Lung (tissue), 12 donors: ENCODE measurements around the gene COL4A5. TPM values are rescaled to one million over a fixed set of nuclear protein-coding genes. Genes with fewer than 3 reads are reported as not detected.

Experiments used
- ATAC-seq: fragments of 200-7000 bp; cut with Tn5 transposase; one replicate; pipeline ENCODE4 v1.9.1; 2020; ENCODE audit warnings: moderate number of reproducible peaks; ENCODE audit not compliant: insufficient read depth, low FRiP score
- DNase-seq, 3 donors: peaks; one replicate each; pipeline ENCODE4 v3.0.0-alpha.2; 2013 to 2017
- H3K27ac ChIP-seq, 2 donors: one replicate each; pipeline ENCODE4 v1.5.1; 2013; ENCODE audit warnings: mild to moderate bottlenecking in 2 of 2, moderate library complexity in 2 of 2, control low read depth in 1 of 2, inconsistent platforms in 1 of 2, low read depth in 1 of 2, low read length in 1 of 2
- H3K27me3 ChIP-seq, 3 donors: one replicate each; pipeline ENCODE4 v1.5.1; 2013; ENCODE audit warnings: low read length in 2 of 3; ENCODE audit not compliant: control insufficient read depth in 3 of 3, insufficient read depth in 3 of 3
- H3K36me3 ChIP-seq, 4 donors: one replicate each; pipeline ENCODE4 v1.5.1; 2013; ENCODE audit warnings: low read length in 4 of 4, mild to moderate bottlenecking in 1 of 4, moderate library complexity in 1 of 4; ENCODE audit not compliant: control insufficient read depth in 4 of 4, insufficient read depth in 4 of 4
- H3K4me1 ChIP-seq, 5 donors: one replicate each; pipeline ENCODE4 v1.5.1; 2013; ENCODE audit warnings: low read length in 5 of 5, mild to moderate bottlenecking in 2 of 5, moderate library complexity in 1 of 5; ENCODE audit not compliant: control insufficient read depth in 5 of 5, insufficient read depth in 5 of 5
- H3K4me3 ChIP-seq: one replicate; pipeline ENCODE4 v1.5.1; 2013; ENCODE audit warnings: mild to moderate bottlenecking, control low read depth, moderate library complexity
- H3K9ac ChIP-seq, 2 donors: one replicate each; pipeline ENCODE4 v1.5.1; 2013; ENCODE audit warnings: low read length in 2 of 2, control low read depth in 1 of 2; ENCODE audit not compliant: insufficient read depth in 1 of 2
- H3K9me3 ChIP-seq, 4 donors: one replicate each; pipeline ENCODE4 v1.5.1; 2013; ENCODE audit warnings: low read length in 3 of 4, mild to moderate bottlenecking in 1 of 4, moderate library complexity in 1 of 4; ENCODE audit not compliant: control insufficient read depth in 4 of 4, insufficient read depth in 3 of 4
- WGBS, 2 donors: extraction: QIAGEN DNeasy Blood & Tissue Kit; methylation state at CpG; one replicate each; pipeline ENCODE4 v1.1.7; 2013; 5-methylcytosine and 5-hydroxymethylcytosine counted together
- polyA plus RNA-seq, 2 donors: library from polyadenylated mRNA; stranded (reverse); fragments of 200-250 nt; gene quantifications; one replicate each; pipeline ENCODE4 v1.2.1, GENCODE V29; 2013
- total RNA-seq, 2 donors: library from RNA; depleted of rRNA in 1 of 2; stranded (reverse); fragments of >200 nt in 1 of 2; gene quantifications; one replicate each; pipeline ENCODE4 v1.2.1, GENCODE V29; 2014 to 2021
- TF ChIP-seq, protein P1 (sequence below): IDR thresholded peaks from 2 replicates; pipeline ENCODE4 v1.5.1; 2012; ENCODE audit warnings: mild to moderate bottlenecking; ENCODE audit errors: control extremely low read depth, extremely low read depth
- donor health status: control.
- donor health status: control.
- donor health status: Bipolar disorder and iron deficiency.
- donor health status: healthy.
- donor health status: DM: yes; HTN: yes; CAD: no.

Gene COL4A5
- total and polyA plus RNA-seq, 4 donors: 4.3 to 253 (median 16.4) TPM

- Histone ChIP-seq H3K36me3 (no peaks in the 10 kb centered on the region), H3K9ac (peak overlapping the region in 1 of 2 donors; percentile 59), H3K9me3 (no peaks in the 10 kb centered on the region), H3K27me3 (peaks cover 0 to 46% (median 27%) of the 10 kb centered on the region in 3 donors), H3K27ac (no peak overlapping the region), H3K4me1 (no peaks in the 10 kb centered on the region), H3K4me3 (no peak overlapping the region)
- DNase-seq (peak in 2 of 3 donors; percentile 11 to 18), ATAC-seq (no peak)
- WGBS, 2 donors: 21 to 27% methylated on average over 20 of the region's 20 CpGs
- TF ChIP-seq, protein P1, sequence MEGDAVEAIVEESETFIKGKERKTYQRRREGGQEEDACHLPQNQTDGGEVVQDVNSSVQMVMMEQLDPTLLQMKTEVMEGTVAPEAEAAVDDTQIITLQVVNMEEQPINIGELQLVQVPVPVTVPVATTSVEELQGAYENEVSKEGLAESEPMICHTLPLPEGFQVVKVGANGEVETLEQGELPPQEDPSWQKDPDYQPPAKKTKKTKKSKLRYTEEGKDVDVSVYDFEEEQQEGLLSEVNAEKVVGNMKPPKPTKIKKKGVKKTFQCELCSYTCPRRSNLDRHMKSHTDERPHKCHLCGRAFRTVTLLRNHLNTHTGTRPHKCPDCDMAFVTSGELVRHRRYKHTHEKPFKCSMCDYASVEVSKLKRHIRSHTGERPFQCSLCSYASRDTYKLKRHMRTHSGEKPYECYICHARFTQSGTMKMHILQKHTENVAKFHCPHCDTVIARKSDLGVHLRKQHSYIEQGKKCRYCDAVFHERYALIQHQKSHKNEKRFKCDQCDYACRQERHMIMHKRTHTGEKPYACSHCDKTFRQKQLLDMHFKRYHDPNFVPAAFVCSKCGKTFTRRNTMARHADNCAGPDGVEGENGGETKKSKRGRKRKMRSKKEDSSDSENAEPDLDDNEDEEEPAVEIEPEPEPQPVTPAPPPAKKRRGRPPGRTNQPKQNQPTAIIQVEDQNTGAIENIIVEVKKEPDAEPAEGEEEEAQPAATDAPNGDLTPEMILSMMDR: no peak
Measured at GRCh38 chrX:108437349-108438109, 2.1 kb upstream of the COL4A5 start.

- H3K9ac ChIP-seq: peak within 1 kb of the TSS in 1 of 2 donors; percentile 59
- WGBS, 2 donors: 6 to 25% methylated on average over 15 to 16 of the region's 16 CpGs
- no peaks in the 10 kb centered on the region for H3K9me3 ChIP-seq
- H3K4me3 ChIP-seq: no peak within 1 kb of the TSS
- no peaks in the 10 kb centered on the region for H3K4me1 ChIP-seq
- TF ChIP-seq, protein P1: no peak
- peak; percentile 25 for ATAC-seq
- H3K36me3 ChIP-seq: no peaks in the 10 kb centered on the region
- peaks cover 0 to 46% (median 27%) of the 10 kb centered on the region in 3 donors for H3K27me3 ChIP-seq
- H3K27ac ChIP-seq: no peak within 1 kb of the TSS
- peak in 2 of 3 donors; percentile 24 to 38 for DNase-seq
Measured at GRCh38 chrX:108438110-108438623, 1.5 kb upstream of the COL4A5 start, which contains the start of gene COL4A6. Gene COL4A6, minus strand, starts transcription at chrX:108438422. Its CDS starts 226 bp downstream, at chrX:108438196.

GRCh38 chrX:108439961-108440696, 491 bp downstream of the COL4A5 start:
- H3K27ac ChIP-seq: peak overlapping the region in 1 of 2 donors; percentile 66
- no peak for ATAC-seq

More at GRCh38 chrX:108439961-108440696, 491 bp downstream of the COL4A5 start:
- WGBS, 2 donors: 2 to 13% methylated on average over 20 to 25 of the region's 25 CpGs
- H3K27me3 ChIP-seq: peaks cover 0 to 43% (median 23%) of the 10 kb centered on the region in 3 donors
- H3K4me3 ChIP-seq: peak overlapping the region; percentile 45
- peak overlapping the region; percentile 37 to 72 for H3K9ac ChIP-seq
- no peaks in the 10 kb centered on the region for H3K4me1 ChIP-seq
- TF ChIP-seq, protein P1: no peak
- no peaks in the 10 kb centered on the region for H3K36me3 ChIP-seq
- H3K9me3 ChIP-seq: no peaks in the 10 kb centered on the region
- peak in 2 of 3 donors; percentile 23 to 38 for DNase-seq
